Right renal cortex interstitium (tissue), 3 donors: ENCODE results near the gene TMEM88. TPM values are rescaled to one million over a fixed set of nuclear protein-coding genes. Genes with fewer than 3 reads are reported as not detected.

Source experiments
- DNase-seq, 3 donors: peaks; one replicate each; pipeline ENCODE4 v3.0.0-alpha.2; 2013; ENCODE audit warnings: low read depth in 3 of 3, low spot score in 2 of 3
- polyA plus RNA-seq, 3 donors: library from polyadenylated mRNA; unstranded; fragments of 120-200 nt; gene quantifications; one replicate each; pipeline ENCODE4 v1.2.1, GENCODE V29; 2013; ENCODE audit not compliant: insufficient read length in 3 of 3

TMEM88 gene
- polyA plus RNA-seq, 3 donors: 19.1 to 27.1 (median 23.0) TPM

DNA sequence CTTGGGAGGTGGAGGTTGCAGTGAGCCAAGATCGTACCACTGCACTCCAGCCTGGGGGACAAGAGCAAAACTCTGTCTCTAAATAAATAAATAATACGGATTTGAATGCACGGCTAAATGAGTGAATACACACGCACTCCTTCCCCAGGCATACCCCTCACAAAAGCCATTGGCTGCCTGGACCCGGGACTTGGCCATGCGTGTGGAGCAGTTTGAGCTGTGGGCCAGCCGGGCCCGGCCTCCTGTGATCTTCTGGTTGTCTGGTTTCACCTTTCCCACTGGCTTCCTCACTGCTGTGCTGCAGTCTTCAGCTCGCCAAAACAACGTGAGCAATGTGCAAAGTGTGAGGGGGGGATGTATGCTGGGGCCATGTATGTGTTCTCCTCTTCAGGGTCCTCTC is 22.4 kb upstream of the TMEM88 start:
- DNase-seq: no peak

- no peak for DNase-seq
Measured at GRCh38 chr17:7833011-7833794, 21.7 kb upstream of the TMEM88 start.

- DNase-seq: peak in 1 of 3 donors; percentile 90
Measured at GRCh38 chr17:7833795-7834541, 20.9 kb upstream of the TMEM88 start, which contains the start of gene KDM6B. KDM6B (plus strand) TSS chr17:7834217; CDS start chr17:7845555, 11,338 bp downstream.

DNA sequence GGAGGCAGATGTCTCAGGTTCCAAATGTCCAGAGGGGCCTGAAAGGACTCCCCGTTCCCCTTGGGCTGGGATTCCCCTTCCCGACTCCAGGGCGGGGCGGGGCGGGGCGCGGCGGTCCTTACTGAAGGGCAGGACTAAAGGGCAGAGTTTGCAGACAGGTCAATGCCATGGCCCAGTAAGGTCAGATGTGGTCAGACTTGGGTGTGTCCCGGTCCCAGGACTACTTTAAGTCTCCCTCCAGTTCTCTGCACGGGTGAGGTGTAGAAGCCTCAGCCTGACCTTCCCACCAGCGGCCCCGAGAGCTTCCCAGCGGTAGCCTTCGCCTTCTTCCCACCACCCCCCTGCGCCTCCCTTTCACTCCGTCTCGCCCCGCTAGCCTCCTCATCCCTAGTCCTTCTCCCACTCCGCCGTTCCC is 20.3 kb upstream of the TMEM88 start:
- no peak for DNase-seq

- DNase-seq: peak in 2 of 3 donors; percentile 98
Measured at GRCh38 chr17:7834957-7835813, 19.7 kb upstream of the TMEM88 start.

- DNase-seq: peak in 1 of 3 donors; percentile 61
Measured at GRCh38 chr17:7835814-7836595, 18.9 kb upstream of the TMEM88 start.

- DNase-seq: peak in 1 of 3 donors; percentile 92
Measured at GRCh38 chr17:7836596-7837407, 18.1 kb upstream of the TMEM88 start.

GRCh38 chr17:7837408-7838088 is 17.3 kb upstream of the TMEM88 start:
- no peak for DNase-seq

DNA sequence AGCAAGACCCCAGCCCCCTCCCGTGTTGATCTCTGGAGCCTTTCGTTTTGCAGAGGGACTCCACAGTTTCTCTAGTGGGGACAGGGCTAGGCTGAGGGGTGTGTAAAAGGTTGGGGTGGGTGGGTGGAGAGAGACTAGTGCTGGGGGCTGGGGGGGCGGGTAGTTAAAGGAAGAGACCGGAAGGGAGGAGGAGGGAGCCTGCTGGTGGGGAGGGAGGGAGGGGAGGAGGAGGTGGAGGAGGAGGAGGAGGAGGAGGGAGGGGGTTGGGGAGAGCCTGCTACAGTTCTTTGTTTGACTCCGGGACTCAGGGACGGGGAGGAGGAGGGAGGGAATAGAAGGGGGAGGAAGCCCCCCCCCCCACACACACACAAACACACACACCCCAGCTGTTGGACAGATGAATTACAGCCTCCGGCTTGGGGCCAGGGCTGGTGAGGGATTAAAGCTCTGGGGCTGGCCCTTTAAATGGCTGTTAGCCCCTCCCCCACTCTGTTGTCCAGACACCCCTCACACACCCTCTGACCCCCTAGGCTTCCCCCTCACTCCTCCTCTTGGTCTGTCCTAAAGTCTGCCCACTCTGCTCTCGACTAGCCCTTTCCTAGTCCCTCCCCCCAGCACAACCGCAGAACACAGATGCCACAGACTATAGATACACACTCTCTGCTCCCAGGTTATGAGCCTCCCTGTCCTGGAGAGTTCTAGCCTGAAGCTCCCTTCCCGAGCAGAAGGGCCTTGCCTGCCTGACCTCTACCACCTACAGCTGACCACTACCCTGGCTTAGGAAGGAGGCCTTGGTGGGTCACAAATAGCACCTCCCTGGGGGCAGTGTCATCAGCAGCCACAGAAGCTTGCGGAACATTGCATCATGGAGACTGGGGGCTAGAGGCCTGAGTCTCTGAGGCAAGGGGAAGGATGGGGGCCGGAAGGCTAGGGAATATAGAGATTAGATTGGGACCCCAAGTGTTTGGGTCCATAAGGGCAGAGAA is 16.5 kb upstream of the TMEM88 start:
- DNase-seq: peak in 1 of 3 donors; percentile 51

DNA sequence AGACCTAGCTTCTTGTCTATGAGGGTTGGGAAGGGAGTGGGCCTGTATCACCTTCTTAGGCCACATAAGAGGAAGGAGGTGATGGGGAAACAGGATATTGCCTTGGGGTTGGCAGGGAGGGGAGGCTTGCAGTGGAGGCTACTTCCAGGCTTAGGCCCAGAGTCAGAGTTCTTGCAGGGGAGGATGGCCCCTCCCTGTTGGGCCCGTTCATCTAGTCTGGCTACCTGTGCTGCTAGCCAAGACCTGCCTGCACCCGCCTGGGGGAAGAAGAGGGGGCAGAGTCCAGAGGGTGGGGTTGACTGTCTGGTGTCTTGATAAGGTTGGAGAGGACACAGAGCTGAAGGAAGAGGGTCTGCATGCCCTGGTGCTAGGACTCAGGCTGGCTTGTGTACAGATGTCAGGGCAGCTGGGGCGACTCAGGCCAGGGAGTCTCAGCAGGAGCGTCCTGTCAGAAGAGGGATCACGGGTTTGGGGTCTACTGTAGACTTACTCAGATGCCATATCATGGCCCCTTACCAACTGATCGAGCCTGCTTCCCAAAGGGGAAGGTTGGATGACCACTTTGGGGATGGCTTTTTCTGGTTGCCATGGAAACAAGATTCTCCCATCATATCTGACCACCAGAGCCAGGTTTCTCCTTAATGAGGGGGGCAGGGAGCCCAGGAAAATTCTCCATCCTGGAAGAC is 15.5 kb upstream of the TMEM88 start:
- no peak for DNase-seq

DNA sequence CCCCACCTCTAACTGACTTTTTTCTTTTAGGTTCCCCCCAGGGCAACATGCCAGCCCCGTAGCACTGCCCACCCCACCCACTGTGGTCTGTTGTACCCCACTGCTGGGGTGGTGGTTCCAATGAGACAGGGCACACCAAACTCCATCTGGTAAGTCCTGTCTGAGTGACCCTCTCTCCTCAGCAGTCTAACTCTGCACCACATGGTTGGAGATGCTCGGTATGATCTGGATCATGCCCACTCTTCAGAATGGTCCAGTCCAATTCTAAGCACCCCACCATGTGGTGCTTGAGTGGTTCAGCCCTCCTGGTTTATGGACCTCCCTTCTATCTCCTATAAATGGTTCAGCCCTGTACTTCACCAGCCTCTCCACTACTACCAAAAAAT is 15.0 kb upstream of the TMEM88 start:
- no peak for DNase-seq

DNA sequence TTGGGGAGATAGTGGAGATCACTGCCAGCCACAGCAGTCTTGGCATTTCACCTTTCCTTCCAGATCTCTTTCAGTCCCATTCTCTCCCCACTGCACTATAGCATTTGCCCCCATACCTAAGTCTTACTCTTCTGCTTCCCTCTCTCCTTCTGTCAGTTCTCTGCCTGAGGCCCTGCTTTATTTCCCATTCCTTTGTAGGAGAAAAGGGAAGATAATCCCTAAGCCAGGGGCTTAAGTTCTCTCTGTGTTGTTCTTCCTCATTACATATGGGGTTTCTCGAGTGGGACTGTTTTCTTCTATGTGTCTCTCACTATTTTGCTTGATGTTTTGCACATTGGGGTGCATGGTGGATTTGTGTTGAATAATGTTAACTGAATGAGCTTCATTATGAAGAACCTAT is 14.4 kb upstream of the TMEM88 start:
- DNase-seq: no peak

DNA sequence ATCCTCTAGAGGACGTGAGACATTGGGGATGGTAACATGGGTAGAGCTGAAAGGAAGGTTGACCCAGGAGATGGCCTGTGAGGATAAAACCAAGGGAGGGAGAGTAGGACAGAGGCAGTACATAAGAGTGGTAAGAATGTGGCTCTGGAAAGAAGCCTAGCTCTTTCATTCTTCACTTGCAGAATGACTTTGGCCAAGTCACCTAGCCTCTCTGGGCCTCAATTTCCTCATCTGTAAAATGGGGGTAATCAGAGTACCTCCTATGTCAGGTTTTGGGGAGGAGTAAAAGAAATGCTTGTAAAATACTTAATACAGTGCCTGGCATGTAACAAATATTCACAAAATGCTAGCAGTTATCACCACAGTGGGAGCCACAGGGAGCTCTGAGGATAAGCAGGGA is 14.0 kb upstream of the TMEM88 start:
- no peak for DNase-seq

DNA sequence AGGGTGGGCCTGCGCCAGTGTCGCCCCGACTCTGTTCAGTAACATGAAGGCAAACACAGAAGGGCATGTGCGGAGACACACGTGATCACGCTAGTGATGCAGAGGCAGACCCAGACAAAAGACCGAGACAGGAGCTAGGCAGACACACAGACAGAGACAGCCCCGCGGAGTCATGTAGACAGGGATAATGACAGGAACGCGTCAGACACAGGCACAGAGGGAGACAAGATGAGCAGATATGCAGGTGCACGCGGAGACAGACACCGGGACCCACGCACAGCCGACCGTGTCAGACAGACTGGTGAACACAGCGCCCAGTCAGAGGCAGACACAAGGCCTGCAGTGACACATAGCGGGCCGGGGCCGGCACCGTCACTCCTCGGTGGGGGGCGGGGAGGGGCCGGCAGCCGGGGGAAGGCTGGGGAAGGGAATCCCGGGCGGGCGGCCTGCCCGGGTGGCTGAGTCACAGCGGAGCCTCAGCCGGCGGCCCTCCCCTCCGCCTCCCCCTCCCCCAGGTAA is 13.4 kb upstream of the TMEM88 start:
- peak in 1 of 3 donors; percentile 32 for DNase-seq

DNA sequence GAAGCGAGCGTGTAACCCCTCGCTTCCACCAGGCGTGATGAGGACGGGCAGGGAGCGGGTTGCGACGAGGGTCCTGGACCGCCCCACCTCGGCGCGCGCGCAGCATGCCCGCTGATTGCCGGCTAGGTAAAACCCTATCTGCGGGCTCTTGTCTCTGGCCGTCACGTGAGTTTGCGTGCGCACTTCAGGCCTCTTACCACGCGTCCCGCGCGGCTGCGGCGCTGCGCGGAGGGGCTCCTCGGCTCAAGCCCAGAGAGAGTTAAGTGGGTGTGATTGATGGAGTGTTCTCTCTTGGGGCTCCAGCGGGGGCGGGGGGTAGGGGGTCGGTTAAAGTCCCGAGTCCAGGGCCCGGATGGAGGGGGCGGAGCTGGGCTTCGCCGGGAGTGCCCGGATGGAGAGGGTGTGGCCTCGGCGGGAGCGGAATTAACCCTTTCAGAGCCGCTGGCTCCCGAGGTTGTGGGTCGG is 12.9 kb upstream of the TMEM88 start:
- DNase-seq: peak in 1 of 3 donors; percentile 88

- DNase-seq: peak in 1 of 3 donors; percentile 16
Measured at GRCh38 chr17:7842380-7843256, 12.2 kb upstream of the TMEM88 start.
